SIG-M5 (cell line): Measurements from ENCODE around the gene SPANXA1.
"Not testable (repeated sequence)": the region's sequence is repeated elsewhere in the genome, so short reads cannot be mapped to it uniquely, and the experiment has no call there.

Source experiments
- DNase-seq: peaks from one replicate; lab custom pipeline; 2025; lab: John Stamatoyannopoulos, UW

The SPANXA1 gene

GRCh38 chrX:141584638-141585037 is at the start of gene SPANXA1:
Gene SPANXA1 (minus strand): TSS chrX:141584738. CDS start chrX:141584678, 60 bp downstream.
- DNase-seq, result not testable (repeated sequence)

GRCh38 chrX:141632124-141632523 is 47.6 kb upstream of the SPANXA1 start:
- DNase-seq, result no peak

- no peak for DNase-seq
Observed at GRCh38 chrX:141619336-141619735, 34.8 kb upstream of the SPANXA1 start.

- no peak for DNase-seq
Observed at GRCh38 chrX:141609111-141609510, 24.6 kb upstream of the SPANXA1 start.

GRCh38 chrX:141589408-141589807 is 4.9 kb upstream of the SPANXA1 start, which contains the start of gene SPANXA2:
Gene SPANXA2 (plus strand): TSS chrX:141589708. CDS start chrX:141589768, 60 bp downstream.
- DNase-seq, result not testable (repeated sequence)

- DNase-seq, result not testable (repeated sequence)
Observed at GRCh38 chrX:141542551-141542950, 42.0 kb downstream of the SPANXA1 start.
